Measurements from ENCODE around the gene PRSS56. TPM values are rescaled to one million over a fixed set of nuclear protein-coding genes. Genes with fewer than 3 reads are reported as not detected.

PRSS56 gene
- total RNA-seq, 1 donor: not detected

- H3K9me3 ChIP-seq (ENCODE audit: low read depth, low read length): no peaks in the 10 kb centered on the region
- H3K4me1 ChIP-seq (ENCODE audit: insufficient read depth, low read length): peaks cover 6% of the 10 kb centered on the region
- H3K27me3 ChIP-seq (ENCODE audit: insufficient read depth, low read length): peaks cover 28% of the 10 kb centered on the region
- H3K4me3 ChIP-seq (ENCODE audit: low read length): no peak overlapping the region
These were observed 15.8 kb upstream of the PRSS56 start for GRCh38 chr2:232504438-232504837.

- peaks cover 6% of the 10 kb centered on the region for H3K4me1 ChIP-seq (ENCODE audit: insufficient read depth, low read length)
- H3K27me3 ChIP-seq (ENCODE audit: insufficient read depth, low read length): peaks cover 28% of the 10 kb centered on the region
- no peaks in the 10 kb centered on the region for H3K9me3 ChIP-seq (ENCODE audit: low read depth, low read length)
- no peak overlapping the region for H3K4me3 ChIP-seq (ENCODE audit: low read length)
These were observed 14.3 kb upstream of the PRSS56 start for GRCh38 chr2:232505856-232506255.

- H3K4me3 ChIP-seq (ENCODE audit: low read length): no peak overlapping the region
- peaks cover 27% of the 10 kb centered on the region for H3K27me3 ChIP-seq (ENCODE audit: insufficient read depth, low read length)
- peaks cover 6% of the 10 kb centered on the region for H3K4me1 ChIP-seq (ENCODE audit: insufficient read depth, low read length)
- no peaks in the 10 kb centered on the region for H3K9me3 ChIP-seq (ENCODE audit: low read depth, low read length)
These were observed 13.5 kb upstream of the PRSS56 start for GRCh38 chr2:232506709-232507108.

GRCh38 chr2:232508251-232508650 is 11.9 kb upstream of the PRSS56 start:
- Histone ChIP-seq H3K4me1 (ENCODE audit: insufficient read depth, low read length) (peaks cover 4% of the 10 kb centered on the region), H3K27me3 (ENCODE audit: insufficient read depth, low read length) (peaks cover 21% of the 10 kb centered on the region), H3K9me3 (ENCODE audit: low read depth, low read length) (no peaks in the 10 kb centered on the region), H3K4me3 (ENCODE audit: low read length) (no peak overlapping the region)

- Histone ChIP-seq H3K4me1 (ENCODE audit: insufficient read depth, low read length) (no peaks in the 10 kb centered on the region), H3K4me3 (ENCODE audit: low read length) (no peak overlapping the region), H3K9me3 (ENCODE audit: low read depth, low read length) (no peaks in the 10 kb centered on the region), H3K27me3 (ENCODE audit: insufficient read depth, low read length) (no peaks in the 10 kb centered on the region)
These were observed 8.8 kb upstream of the PRSS56 start for GRCh38 chr2:232511336-232511890.

- Histone ChIP-seq H3K27me3 (ENCODE audit: insufficient read depth, low read length) (no peaks in the 10 kb centered on the region), H3K4me1 (ENCODE audit: insufficient read depth, low read length) (no peaks in the 10 kb centered on the region), H3K4me3 (ENCODE audit: low read length) (no peak overlapping the region), H3K9me3 (ENCODE audit: low read depth, low read length) (no peaks in the 10 kb centered on the region)
These were observed 7.6 kb upstream of the PRSS56 start for GRCh38 chr2:232512602-232513001.

- no peaks in the 10 kb centered on the region for H3K27me3 ChIP-seq (ENCODE audit: insufficient read depth, low read length)
- no peaks in the 10 kb centered on the region for H3K9me3 ChIP-seq (ENCODE audit: low read depth, low read length)
- H3K4me1 ChIP-seq (ENCODE audit: insufficient read depth, low read length): no peaks in the 10 kb centered on the region
- no peak overlapping the region for H3K4me3 ChIP-seq (ENCODE audit: low read length)
These were observed 6.8 kb upstream of the PRSS56 start for GRCh38 chr2:232513353-232513752.

- H3K4me1 ChIP-seq (ENCODE audit: insufficient read depth, low read length): no peaks in the 10 kb centered on the region
- H3K4me3 ChIP-seq (ENCODE audit: low read length): no peak overlapping the region
- H3K9me3 ChIP-seq (ENCODE audit: low read depth, low read length): no peaks in the 10 kb centered on the region
- no peaks in the 10 kb centered on the region for H3K27me3 ChIP-seq (ENCODE audit: insufficient read depth, low read length)
These were observed 4.5 kb upstream of the PRSS56 start for GRCh38 chr2:232515639-232516038.

GRCh38 chr2:232516551-232516950 is 3.6 kb upstream of the PRSS56 start:
- H3K9me3 ChIP-seq (ENCODE audit: low read depth, low read length): no peaks in the 10 kb centered on the region
- no peak overlapping the region for H3K4me3 ChIP-seq (ENCODE audit: low read length)
- no peaks in the 10 kb centered on the region for H3K4me1 ChIP-seq (ENCODE audit: insufficient read depth, low read length)
- peaks cover 4% of the 10 kb centered on the region for H3K27me3 ChIP-seq (ENCODE audit: insufficient read depth, low read length)

GRCh38 chr2:232518844-232519243 is 1.3 kb upstream of the PRSS56 start:
- Histone ChIP-seq H3K9me3 (ENCODE audit: low read depth, low read length) (no peaks in the 10 kb centered on the region), H3K4me3 (ENCODE audit: low read length) (no peak overlapping the region), H3K27me3 (ENCODE audit: insufficient read depth, low read length) (peaks cover 19% of the 10 kb centered on the region), H3K4me1 (ENCODE audit: insufficient read depth, low read length) (peaks cover 19% of the 10 kb centered on the region)

GRCh38 chr2:232520489-232520888 is 301 bp downstream of the PRSS56 start:
- Histone ChIP-seq H3K9me3 (ENCODE audit: low read depth, low read length) (no peaks in the 10 kb centered on the region), H3K4me3 (ENCODE audit: low read length) (no peak overlapping the region), H3K27me3 (ENCODE audit: insufficient read depth, low read length) (peaks cover 28% of the 10 kb centered on the region), H3K4me1 (ENCODE audit: insufficient read depth, low read length) (peaks cover 24% of the 10 kb centered on the region)

GRCh38 chr2:232521098-232521497 is 910 bp downstream of the PRSS56 start:
- Histone ChIP-seq H3K27me3 (ENCODE audit: insufficient read depth, low read length) (peaks cover 28% of the 10 kb centered on the region), H3K9me3 (ENCODE audit: low read depth, low read length) (no peaks in the 10 kb centered on the region), H3K4me3 (ENCODE audit: low read length) (no peak overlapping the region), H3K4me1 (ENCODE audit: insufficient read depth, low read length) (peaks cover 24% of the 10 kb centered on the region)

- Histone ChIP-seq H3K4me1 (ENCODE audit: insufficient read depth, low read length) (peaks cover 24% of the 10 kb centered on the region), H3K27me3 (ENCODE audit: insufficient read depth, low read length) (peaks cover 28% of the 10 kb centered on the region), H3K9me3 (ENCODE audit: low read depth, low read length) (no peaks in the 10 kb centered on the region), H3K4me3 (ENCODE audit: low read length) (no peak overlapping the region)
These were observed 1.9 kb downstream of the PRSS56 start for GRCh38 chr2:232521959-232522622.

GRCh38 chr2:232522623-232523401 is 2.6 kb downstream of the PRSS56 start:
- Histone ChIP-seq H3K4me3 (ENCODE audit: low read length) (no peak overlapping the region), H3K27me3 (ENCODE audit: insufficient read depth, low read length) (peaks cover 28% of the 10 kb centered on the region), H3K9me3 (ENCODE audit: low read depth, low read length) (no peaks in the 10 kb centered on the region), H3K4me1 (ENCODE audit: insufficient read depth, low read length) (peaks cover 24% of the 10 kb centered on the region)

GRCh38 chr2:232523402-232523681 is 3.2 kb downstream of the PRSS56 start:
- Histone ChIP-seq H3K4me1 (ENCODE audit: insufficient read depth, low read length) (peaks cover 24% of the 10 kb centered on the region), H3K4me3 (ENCODE audit: low read length) (no peak overlapping the region), H3K27me3 (ENCODE audit: insufficient read depth, low read length) (peaks cover 28% of the 10 kb centered on the region), H3K9me3 (ENCODE audit: low read depth, low read length) (no peaks in the 10 kb centered on the region)

Measured in mononuclear cell (primary cell).